PC-9 (cell line): Measurements from ENCODE around the gene PSMB1.
"Not testable (repeated sequence)": the region's sequence is repeated elsewhere in the genome, so short reads cannot be mapped to it uniquely, and the experiment has no call there.

Experiments used
- EZH2 ChIP-seq: fragments of 200-600 bp; sonication (generic); IDR thresholded peaks from 2 replicates; pipeline ENCODE4 v1.8.0; 2017; ENCODE audit warnings: antibody characterized with exemption, low read depth
- TF ChIP-seq, protein P1 (sequence below): fragments of 200-600 bp; sonication (generic); conservative IDR thresholded peaks from 2 replicates; pipeline ENCODE4 v1.6.1; 2017; ENCODE audit warnings: mixed run types, antibody characterized with exemption, mild to moderate bottlenecking, moderate library complexity

- TF ChIP-seq, protein P1, sequence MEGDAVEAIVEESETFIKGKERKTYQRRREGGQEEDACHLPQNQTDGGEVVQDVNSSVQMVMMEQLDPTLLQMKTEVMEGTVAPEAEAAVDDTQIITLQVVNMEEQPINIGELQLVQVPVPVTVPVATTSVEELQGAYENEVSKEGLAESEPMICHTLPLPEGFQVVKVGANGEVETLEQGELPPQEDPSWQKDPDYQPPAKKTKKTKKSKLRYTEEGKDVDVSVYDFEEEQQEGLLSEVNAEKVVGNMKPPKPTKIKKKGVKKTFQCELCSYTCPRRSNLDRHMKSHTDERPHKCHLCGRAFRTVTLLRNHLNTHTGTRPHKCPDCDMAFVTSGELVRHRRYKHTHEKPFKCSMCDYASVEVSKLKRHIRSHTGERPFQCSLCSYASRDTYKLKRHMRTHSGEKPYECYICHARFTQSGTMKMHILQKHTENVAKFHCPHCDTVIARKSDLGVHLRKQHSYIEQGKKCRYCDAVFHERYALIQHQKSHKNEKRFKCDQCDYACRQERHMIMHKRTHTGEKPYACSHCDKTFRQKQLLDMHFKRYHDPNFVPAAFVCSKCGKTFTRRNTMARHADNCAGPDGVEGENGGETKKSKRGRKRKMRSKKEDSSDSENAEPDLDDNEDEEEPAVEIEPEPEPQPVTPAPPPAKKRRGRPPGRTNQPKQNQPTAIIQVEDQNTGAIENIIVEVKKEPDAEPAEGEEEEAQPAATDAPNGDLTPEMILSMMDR, result not testable (repeated sequence)
- TF ChIP-seq EZH2, result not testable (repeated sequence)
Measured at GRCh38 chr6:170527995-170528394, 25.1 kb downstream of the PSMB1 start.
